Skin epidermis (tissue), 12 donors: Measurements from ENCODE around the gene RNU6-9.

Experiments used
- H3K27ac ChIP-seq, 21 experiments: fragments of 200-600 bp; sonication (generic) in 11 of 21; one replicate each; pipeline ENCODE4 v1.5.0; 2020; ENCODE audit warnings: mild to moderate bottlenecking in 3 of 21, inconsistent platforms in 2 of 21, moderate library complexity in 2 of 21
- H3K4me3 ChIP-seq, 7 experiments: fragments of 200-600 bp; sonication (generic) in 2 of 7; one replicate each; pipeline ENCODE4 v1.5.0; 2020; ENCODE audit warnings: inconsistent platforms in 2 of 7, mild to moderate bottlenecking in 2 of 7, moderate library complexity in 1 of 7

Gene RNU6-9

DNA sequence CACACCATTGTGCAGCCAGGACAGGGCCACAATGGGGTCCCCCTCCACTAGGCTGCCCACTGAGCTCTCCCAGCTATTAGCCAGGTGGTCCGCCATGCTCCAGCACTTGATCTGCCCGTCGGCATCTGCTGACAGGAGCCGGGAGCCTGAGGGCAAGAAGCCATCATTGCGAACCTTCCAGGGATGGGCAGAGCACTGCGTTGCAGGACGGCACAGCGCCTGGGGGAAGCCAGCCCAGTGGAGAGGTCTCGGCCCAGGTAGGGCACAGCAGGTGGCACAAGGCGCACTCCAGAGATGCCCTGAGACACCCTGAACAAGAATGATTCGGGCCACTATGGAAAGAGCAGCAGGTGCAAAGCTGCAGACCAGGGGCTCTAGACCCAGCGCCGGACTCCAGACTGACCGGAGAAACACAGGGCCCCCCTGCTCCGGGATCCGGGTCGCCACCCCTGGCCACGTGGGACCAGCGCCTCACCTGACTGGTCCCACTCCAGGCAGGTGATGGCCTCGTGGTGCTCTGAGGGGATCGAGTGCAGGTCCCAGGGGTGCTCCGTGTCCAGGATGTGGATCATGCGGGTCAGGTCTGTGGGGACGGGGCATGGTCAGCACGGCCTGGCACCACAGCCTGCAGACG, 3.5 kb upstream of the RNU6-9 start:
- Histone ChIP-seq H3K27ac (no peak overlapping the region), H3K4me3 (no peak overlapping the region)

DNA sequence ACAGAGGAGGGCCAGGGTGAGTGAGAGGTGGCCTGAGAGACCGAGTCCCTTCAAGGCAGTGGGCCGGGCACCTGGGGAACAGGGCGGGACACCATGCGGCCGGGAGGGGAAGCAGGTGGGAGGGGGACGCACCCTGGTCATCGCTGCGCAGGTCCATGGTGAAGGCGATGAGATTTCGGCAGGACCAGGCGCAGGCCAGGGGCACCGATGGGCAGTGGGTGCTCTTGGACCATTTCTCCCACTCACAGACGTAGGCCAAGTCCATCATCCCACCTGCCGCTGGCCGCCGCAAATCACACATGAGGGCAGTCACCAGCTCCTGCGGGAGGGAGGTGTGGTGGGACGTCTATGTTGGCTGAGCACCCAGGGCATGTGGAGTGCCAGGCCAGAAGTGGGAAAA, 2.5 kb upstream of the RNU6-9 start:
- peak overlapping the region in 1 of 21 experiments; percentile 38 for H3K27ac ChIP-seq

DNA sequence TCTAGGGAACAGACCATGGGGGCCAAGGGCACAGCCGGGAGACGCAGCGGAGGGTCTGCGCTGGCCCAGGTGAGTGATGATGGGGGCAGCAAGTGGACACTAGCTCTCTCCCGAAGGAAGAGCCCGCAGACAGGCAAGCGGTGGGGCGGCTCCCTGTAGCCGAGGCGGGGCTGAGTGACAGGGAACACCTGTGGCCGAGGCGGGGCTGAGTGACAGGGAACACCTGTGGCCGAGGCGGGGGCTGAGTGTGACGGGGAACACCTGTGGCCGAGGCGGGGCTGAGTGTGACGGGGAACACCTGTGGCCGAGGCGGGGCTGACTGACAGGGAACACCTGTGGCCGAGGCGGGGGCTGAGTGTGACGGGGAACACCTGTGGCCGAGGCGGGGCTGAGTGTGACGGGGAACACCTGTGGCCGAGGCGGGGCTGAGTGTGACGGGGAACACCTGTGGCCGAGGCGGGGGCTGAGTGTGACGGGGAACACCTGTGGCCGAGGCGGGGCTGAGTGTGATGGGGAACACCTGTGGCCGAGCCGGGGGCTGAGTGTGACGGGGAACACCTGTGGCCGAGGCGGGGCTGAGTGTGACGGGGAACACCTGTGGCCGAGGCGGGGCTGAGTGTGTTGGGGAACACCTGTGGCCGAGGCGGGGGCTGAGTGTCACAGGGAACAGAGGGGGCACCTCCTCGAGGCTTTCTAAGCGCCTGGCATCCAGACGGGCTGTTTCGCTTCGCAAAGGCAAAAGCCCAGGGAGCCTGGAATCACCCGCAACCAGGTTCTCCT, 1.7 kb upstream of the RNU6-9 start:
- Histone ChIP-seq H3K27ac (peak overlapping the region in 19 of 21 experiments; percentile 86 to 99 (median 98)), H3K4me3 (peak overlapping the region; percentile 50 to 94 (median 82))

More for the DNA sequence above, 2.5 kb upstream of the RNU6-9 start:
- H3K4me3 ChIP-seq, result no peak overlapping the region

- peak overlapping the region; percentile 50 to 94 (median 82) for H3K4me3 ChIP-seq
- peak overlapping the region; percentile 86 to 99 (median 97) for H3K27ac ChIP-seq
Measured at GRCh38 chr19:892243-892893, 916 bp upstream of the RNU6-9 start.

DNA sequence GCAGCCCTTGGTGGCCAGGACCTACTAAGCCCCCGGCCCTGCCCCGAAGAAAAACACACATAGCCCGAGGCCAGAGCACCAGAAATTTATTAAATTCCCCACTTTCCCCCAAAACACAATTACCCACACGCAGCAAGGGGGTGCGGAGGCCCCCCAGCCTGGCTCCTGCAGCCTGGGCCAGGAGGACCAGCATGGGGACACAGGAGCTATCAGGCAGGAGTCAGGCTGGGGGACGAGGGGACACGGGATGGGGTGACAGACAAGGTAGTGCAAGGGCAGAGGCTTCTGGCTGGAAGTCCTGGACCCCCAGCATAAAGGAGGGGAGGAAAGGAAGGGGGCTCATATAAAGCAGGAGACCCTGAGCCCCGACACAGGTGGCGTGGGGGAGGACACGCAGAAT, 3.1 kb downstream of the RNU6-9 start:
- Histone ChIP-seq H3K27ac (no peak overlapping the region), H3K4me3 (no peak overlapping the region)

- no peak overlapping the region for H3K4me3 ChIP-seq
- no peak overlapping the region for H3K27ac ChIP-seq
Measured at GRCh38 chr19:896999-897398, 3.7 kb downstream of the RNU6-9 start.

DNA sequence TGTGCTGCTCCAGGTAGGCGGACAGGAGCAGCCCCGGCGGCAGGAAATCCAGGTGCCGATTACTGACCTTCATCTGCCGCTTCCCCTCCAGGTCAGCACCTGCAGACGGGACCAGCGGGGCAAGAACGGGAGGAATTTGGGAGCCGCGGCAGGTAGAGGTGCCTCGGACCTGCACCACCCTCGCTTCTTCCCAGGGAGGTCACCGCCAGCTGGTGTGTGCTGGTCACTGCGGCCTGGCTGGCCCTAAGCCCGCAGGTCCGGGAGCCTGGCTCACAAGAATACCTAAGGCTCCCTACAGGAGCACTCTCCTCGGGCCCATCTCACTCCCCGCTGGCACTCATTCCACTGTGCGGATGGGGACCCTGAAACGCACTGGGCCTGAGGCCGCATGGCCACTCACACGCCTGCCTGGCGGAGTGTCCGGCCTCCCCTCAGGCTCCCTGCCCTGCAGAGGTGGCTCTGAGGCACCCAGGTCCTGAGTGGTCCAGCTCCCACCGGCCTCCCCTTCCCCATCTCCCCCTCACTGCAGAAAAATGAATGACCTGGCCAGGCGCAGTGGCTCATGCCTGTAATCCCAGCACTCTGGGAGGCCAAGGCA, 4.3 kb downstream of the RNU6-9 start:
- Histone ChIP-seq H3K27ac (no peak overlapping the region), H3K4me3 (no peak overlapping the region)

- no peak overlapping the region for H3K27ac ChIP-seq
- H3K4me3 ChIP-seq, result no peak overlapping the region
Measured at GRCh38 chr19:898663-899062, 5.4 kb downstream of the RNU6-9 start.

DNA sequence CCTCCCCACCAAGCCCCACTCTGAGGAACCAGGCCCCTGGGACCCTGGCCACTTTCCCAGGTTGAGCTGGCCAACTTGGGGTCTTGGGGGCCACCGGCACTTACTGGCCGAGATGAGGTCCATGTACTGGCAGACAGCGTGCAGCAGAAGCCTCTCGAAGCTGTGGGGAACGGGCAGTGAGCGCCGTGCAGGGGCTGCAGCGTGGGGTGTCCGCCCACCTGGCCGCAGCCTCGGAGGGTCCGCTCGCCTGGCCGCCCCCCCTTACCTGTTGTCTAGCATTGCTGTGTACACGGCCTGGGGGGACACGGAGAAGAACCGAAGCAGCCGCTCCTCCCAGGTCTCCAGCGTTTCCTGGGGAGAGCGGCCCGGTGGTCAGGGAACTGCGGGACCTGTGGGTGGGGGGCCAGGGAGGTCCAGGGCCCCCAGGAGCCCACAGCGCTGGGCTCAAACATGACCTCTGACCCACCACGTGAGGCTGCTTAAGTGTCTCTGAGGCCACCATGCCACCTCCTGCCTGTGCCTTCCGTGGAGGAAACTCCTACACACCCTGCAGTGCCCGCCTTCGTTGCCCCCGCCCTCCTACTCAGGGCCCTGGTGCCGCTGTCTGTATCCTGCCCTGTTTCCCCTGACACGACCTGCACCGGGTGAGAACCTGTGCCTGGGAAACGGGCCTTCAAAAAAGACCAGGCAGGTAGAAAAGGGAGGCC, 6.2 kb downstream of the RNU6-9 start:
- H3K4me3 ChIP-seq, result no peak overlapping the region
- no peak overlapping the region for H3K27ac ChIP-seq

DNA sequence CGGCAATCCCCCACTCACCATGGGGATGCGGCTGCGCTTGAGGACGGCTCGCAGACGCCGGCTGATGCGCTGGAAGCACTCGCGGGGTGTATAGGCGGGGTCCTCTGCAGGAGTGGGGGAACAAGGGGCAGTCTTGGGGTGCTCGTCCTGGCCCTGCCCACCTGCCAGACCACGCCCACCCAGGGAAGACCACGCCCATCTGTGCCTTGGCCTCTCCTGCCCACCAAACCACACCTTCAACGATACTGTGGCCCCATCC, 6.7 kb downstream of the RNU6-9 start:
- no peak overlapping the region for H3K27ac ChIP-seq
- no peak overlapping the region for H3K4me3 ChIP-seq

GRCh38 chr19:900302-901111, 7.2 kb downstream of the RNU6-9 start:
- Histone ChIP-seq H3K4me3 (no peak overlapping the region), H3K27ac (no peak overlapping the region)

DNA sequence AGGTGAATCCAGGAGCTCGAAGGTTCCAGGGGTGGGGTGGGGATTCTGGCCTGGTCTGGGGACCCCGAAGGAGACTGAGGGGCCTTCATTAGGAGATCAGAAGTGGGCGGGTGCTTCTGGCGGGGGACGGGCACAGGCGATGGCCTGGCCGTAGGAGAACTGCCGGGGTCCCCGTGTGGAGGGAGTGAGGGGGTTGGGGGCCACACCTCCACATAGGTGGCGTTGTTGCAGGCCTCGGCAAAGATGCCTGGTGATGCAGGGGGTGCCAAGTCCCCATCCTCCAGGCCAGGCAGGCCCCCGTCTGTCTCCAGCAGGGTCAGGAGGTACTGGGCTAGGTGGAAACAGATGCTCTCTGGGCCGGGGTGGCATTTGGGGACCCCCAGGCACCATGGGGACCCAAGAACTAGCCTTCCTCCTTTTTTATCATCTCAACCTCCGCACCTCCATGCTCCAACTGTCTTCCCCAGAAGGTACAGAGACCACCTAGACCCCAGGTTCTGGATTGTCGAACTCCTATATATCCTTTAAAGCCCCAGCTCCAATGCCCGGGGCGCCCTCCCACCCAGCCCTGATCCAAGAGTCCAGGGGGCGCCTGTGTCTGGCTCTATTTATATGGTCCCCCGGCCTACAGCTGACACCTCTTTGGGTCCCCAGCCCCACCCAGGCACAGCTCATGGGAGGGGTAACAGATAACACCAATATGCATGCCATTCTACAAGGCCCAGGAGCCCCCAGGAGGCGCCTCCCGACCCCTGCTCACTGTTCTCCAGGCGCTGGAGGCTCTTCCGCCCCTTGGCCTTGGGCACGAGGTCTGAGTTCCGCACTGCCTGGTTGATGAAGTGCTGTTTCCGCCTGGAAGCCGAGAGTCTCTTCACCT, 8.2 kb downstream of the RNU6-9 start:
- no peak overlapping the region for H3K27ac ChIP-seq
- H3K4me3 ChIP-seq, result no peak overlapping the region

DNA sequence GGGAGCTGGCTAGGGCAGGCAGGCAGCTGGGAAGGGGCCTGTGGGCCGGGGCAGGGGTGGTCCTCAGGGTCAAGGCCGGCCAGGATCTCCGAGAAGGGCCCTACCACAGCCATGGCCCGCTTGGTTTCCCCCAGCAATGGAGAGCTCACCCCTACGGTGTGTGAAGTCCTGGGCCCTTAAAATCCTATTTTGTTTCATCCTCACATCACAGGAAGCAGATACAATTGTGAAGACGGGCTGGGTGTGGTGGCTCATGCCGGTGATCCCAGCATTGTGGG, 8.7 kb downstream of the RNU6-9 start:
- no peak overlapping the region for H3K27ac ChIP-seq
- no peak overlapping the region for H3K4me3 ChIP-seq

DNA sequence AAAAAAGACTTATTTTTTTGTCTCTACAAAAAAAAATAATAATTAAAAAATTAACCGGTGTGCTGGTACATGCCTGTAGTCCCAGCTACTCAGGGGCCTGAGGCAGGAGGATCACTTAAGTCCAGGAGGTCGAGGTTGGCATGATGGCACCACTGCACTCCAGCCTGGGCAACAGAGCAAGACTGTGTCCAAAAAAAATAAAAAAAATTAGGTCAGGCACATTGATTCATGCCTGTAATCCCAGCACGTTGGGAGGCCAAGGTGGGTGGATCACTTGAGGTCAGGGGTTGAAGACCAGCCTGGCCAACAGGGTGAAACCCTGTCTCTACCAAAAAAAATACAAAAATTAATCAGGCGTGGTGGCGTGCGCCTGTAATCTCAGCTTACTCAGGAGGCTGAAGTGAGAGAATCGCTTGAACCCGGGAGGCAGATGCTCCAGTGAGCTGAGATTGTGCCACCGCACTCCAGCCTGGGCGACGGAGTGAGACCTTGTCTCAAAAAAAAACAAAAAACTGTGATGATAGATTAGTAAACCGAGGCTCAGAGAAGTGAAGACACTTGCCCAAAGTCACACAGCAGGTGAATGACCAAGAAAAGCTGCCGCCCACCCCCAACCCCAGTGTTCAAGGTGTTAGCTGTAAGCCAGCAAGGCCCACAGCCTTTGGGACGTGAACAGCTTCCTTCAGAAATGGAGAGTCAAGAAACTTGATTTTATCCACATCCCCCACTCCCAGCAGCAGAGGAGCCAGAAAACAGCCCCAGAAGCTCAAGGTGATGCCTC, 9.4 kb downstream of the RNU6-9 start:
- H3K4me3 ChIP-seq, result no peak overlapping the region
- no peak overlapping the region for H3K27ac ChIP-seq

DNA sequence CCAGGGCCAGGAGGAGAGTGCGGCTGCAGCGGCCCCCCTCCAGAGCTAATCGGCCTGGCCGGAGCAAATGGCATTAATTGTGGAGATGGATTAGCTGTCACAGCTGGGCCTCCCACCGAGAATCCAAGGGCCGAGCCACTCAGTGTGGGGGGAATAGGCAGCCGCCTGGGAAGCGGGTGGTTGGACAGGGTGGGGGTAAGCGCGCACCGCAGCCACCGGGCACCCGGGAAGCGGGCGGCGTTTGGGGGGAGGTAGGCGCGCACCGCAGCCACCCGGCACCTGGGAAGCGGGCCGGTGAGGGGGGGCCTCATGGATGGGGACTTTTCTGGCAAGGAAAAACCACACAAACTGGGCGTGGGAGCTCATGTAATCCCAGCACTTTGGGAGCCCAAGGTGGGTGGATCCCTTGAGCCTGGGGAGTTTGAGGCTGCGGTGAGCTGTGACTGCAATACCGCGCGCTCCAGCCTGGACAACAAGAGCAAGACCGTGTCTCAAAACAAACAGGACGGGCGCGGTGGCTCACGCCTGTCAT, 10.0 kb downstream of the RNU6-9 start:
- Histone ChIP-seq H3K4me3 (no peak overlapping the region), H3K27ac (no peak overlapping the region)

DNA sequence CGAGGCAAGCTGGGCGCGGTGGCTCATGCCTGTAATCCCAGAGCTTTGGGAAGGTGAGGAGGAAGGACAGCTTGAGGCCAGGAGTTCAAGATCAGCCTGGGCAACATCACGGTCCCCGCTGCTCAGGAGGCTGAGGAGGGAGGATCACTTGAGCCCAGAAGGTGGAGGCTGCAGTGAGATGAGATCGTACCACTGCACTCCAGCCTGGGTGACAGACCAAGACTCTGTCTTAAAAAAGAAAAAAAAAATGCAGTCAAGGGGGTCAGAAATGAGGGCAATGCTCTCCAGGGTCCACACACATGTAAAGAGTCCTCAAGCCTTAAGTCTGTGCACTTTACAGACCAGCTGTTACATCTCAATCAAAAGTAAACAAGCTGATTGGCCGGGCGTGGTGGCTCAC, 11.3 kb downstream of the RNU6-9 start:
- no peak overlapping the region for H3K27ac ChIP-seq
- H3K4me3 ChIP-seq, result no peak overlapping the region

DNA sequence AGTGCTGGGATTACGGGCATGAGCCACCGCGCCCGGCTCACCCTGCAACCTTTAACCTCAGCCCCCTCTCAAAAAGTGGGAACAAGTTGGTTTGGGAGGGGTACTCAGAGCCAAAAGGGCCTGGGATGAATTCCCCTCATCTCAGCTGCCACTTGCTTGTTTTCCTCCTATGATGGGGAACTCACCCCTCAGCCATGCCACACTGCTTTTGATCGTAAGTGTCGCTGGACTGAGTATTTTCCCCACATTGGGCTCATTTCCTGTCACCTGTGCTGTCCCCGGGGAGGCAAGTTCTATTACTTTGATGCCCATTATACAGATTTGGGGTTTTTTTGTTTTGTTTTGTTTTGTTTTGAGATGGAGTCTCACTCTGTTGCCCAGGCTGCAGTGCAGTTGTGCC, 13.2 kb downstream of the RNU6-9 start:
- H3K4me3 ChIP-seq, result no peak overlapping the region
- H3K27ac ChIP-seq, result peak overlapping the region in 4 of 21 experiments; percentile 53 to 96 (median 90)
